GM12878 (cell line): Measurements from ENCODE around the gene CHFR. TPM values are rescaled to one million over a fixed set of nuclear protein-coding genes. Genes with fewer than 3 reads are reported as not detected.

Experiments used
- ATAC-seq: fragments of 200-7000 bp; cut with Tn5 transposase; 3 replicates; pipeline ENCODE4 v1.9.1; 2020; ENCODE audit warnings: mild to moderate bottlenecking, moderate library complexity
- BruUV-seq: library from RNA; stranded (reverse); fragments of 400-500 nt; replicated peaks from 2 replicates; lab custom pipeline; 2021; lab: Mats Ljungman, UMichigan
- CTCF ChIA-PET: fragments of 300-600 bp; sonication (Branson Sonifier 250); formaldehyde crosslinking; extraction: SDS; loops from one replicate; lab custom pipeline; 2021; ENCODE audit warnings: inconsistent platforms; lab: Yijun Ruan, JAX
- POLR2A ChIA-PET: fragments of 350-600 bp; formaldehyde crosslinking; extraction: SDS; loops from one replicate; lab custom pipeline; 2021; ENCODE audit warnings: inconsistent platforms; lab: Charles Lee
- RAD21 ChIA-PET: fragments of 300-600 bp; sonication (Branson Sonifier 250); formaldehyde crosslinking; loops from one replicate; lab custom pipeline; 2023; ENCODE audit warnings: antibody characterized with exemption; ENCODE audit not compliant: unreplicated experiment; lab: Charles Lee
- SMC1A ChIA-PET: fragments of 300-600 bp; sonication (Branson Sonifier 250); formaldehyde crosslinking; loops from one replicate; lab custom pipeline; 2023; ENCODE audit not compliant: unreplicated experiment, uncharacterized antibody; lab: Charles Lee
- DNase-seq: peaks from one replicate; pipeline ENCODE4 v3.0.0-alpha.2; 2011; ENCODE audit warnings: low read depth, low spot score
- FAIRE-seq: peaks from 3 replicates; lab custom pipeline; 2011; peaks lifted over from hg19 to GRCh38; lab: Jason Lieb, UNC
- H2AFZ ChIP-seq: 2 replicates; pipeline ENCODE4 v1.6.0; 2011; ENCODE audit warnings: low read depth, low read length, control low read depth; ENCODE audit not compliant: control insufficient read depth
- H3K27ac ChIP-seq: 2 replicates; pipeline ENCODE4 v1.5.1; 2011; ENCODE audit warnings: control low read depth; ENCODE audit not compliant: control insufficient read depth, insufficient read depth
- H3K27me3 ChIP-seq, 2 experiments: replicated peaks in 1 of 2; 2 replicates each; pipeline versions ENCODE4 v1.6.0 to v1.6.1; 2011; ENCODE audit warnings: low read length in 1 of 2; ENCODE audit not compliant: control insufficient read depth in 2 of 2, insufficient read depth in 2 of 2
- H3K36me3 ChIP-seq, 2 experiments: 2 replicates each; pipeline ENCODE4 v1.5.1; 2011; ENCODE audit warnings: low read length in 1 of 2; ENCODE audit not compliant: control insufficient read depth in 2 of 2, insufficient read depth in 2 of 2
- H3K4me1 ChIP-seq: 2 replicates; pipeline ENCODE4 v1.6.1; 2011; ENCODE audit warnings: mild to moderate bottlenecking, low read length, moderate library complexity, mixed read lengths; ENCODE audit not compliant: control insufficient read depth, insufficient read depth
- H3K4me2 ChIP-seq: 2 replicates; pipeline ENCODE4 v1.6.0; 2011; ENCODE audit warnings: control low read depth; ENCODE audit not compliant: control insufficient read depth, insufficient read depth
- H3K4me3 ChIP-seq: fragments of 200-600 bp; sonication (generic); 2 replicates; pipeline ENCODE4 v1.5.1; 2016
- H3K79me2 ChIP-seq: 2 replicates; pipeline ENCODE4 v1.6.0; 2011; ENCODE audit warnings: low read length; ENCODE audit not compliant: control insufficient read depth, insufficient read depth
- H3K9ac ChIP-seq: 2 replicates; pipeline ENCODE4 v1.8.0; 2011; ENCODE audit warnings: low read length, control low read depth, mixed read lengths; ENCODE audit not compliant: control insufficient read depth, insufficient read depth
- H3K9me3 ChIP-seq: replicated peaks from 3 replicates; pipeline ENCODE4 v1.5.1; 2011; ENCODE audit warnings: mild to moderate bottlenecking, low read length; ENCODE audit not compliant: control insufficient read depth, insufficient read depth
- H4K20me1 ChIP-seq: 2 replicates; pipeline ENCODE4 v1.6.0; 2011; ENCODE audit not compliant: control insufficient read depth, insufficient read depth
- E2F4 ChIP-seq: IDR thresholded peaks from 2 replicates; pipeline ENCODE4 v1.6.1; 2012; ENCODE audit warnings: low read depth, low read length, improper control_type of control experiment
- IKZF1 ChIP-seq: fragments of 450-650 bp; conservative IDR thresholded peaks from 2 replicates; pipeline ENCODE4 v1.6.1; 2017; ENCODE audit warnings: antibody characterized with exemption, mild to moderate bottlenecking
- IRF4 ChIP-seq: IDR thresholded peaks from 2 replicates; pipeline ENCODE4 v1.6.1; 2011; ENCODE audit warnings: low read depth, low read length
- JUND ChIP-seq: IDR thresholded peaks from 2 replicates; pipeline ENCODE4 v1.6.1; 2012; ENCODE audit warnings: low read depth, mild to moderate bottlenecking, low read length, improper control_type of control experiment, moderate library complexity
- NR2F1 ChIP-seq: fragments of 450-650 bp; conservative IDR thresholded peaks from 2 replicates; pipeline ENCODE4 v1.6.1; 2017; ENCODE audit warnings: mild to moderate bottlenecking
- PKNOX1 ChIP-seq: fragments of 450-650 bp; IDR thresholded peaks from 2 replicates; pipeline ENCODE4 v1.6.1; 2016; ENCODE audit warnings: mild to moderate bottlenecking
- POLR2A ChIP-seq: IDR thresholded peaks from 2 replicates; pipeline ENCODE4 v1.6.1; 2011; ENCODE audit warnings: low read depth, mild to moderate bottlenecking, low read length
- RCOR1 ChIP-seq: conservative IDR thresholded peaks from 2 replicates; pipeline ENCODE4 v1.6.1; 2012; ENCODE audit warnings: low read depth, low read length, improper control_type of control experiment
- SMAD5 ChIP-seq: IDR thresholded peaks from 2 replicates; pipeline ENCODE4 v1.6.1; 2016; ENCODE audit warnings: antibody characterized with exemption, low read depth
- TCF3 ChIP-seq: IDR thresholded peaks from 2 replicates; pipeline ENCODE4 v1.6.1; 2012; ENCODE audit warnings: low read depth, mild to moderate bottlenecking, low read length, borderline replicate concordance; ENCODE audit not compliant: insufficient read depth
- ZNF217 ChIP-seq: fragments of 450-650 bp; IDR thresholded peaks from 2 replicates; pipeline ENCODE4 v1.6.1; 2017; ENCODE audit warnings: antibody characterized with exemption, mild to moderate bottlenecking
- WGBS: methylation state at CpG from one replicate; pipeline ENCODE4 v1.1.6; 2016; ENCODE audit warnings: low lambda C conversion rate; ENCODE audit not compliant: insufficient replicate concordance, insufficient coverage; ENCODE audit errors: missing lambda C conversion rate; 5-methylcytosine and 5-hydroxymethylcytosine counted together
- in situ Hi-C: fragments of 300-500 bp; cut with MboI; formaldehyde crosslinking; loops from 9 replicates; pipeline ENCODE4 v1.14.3; 2018; ENCODE audit warnings: mixed read lengths
- intact Hi-C: fragments of 100-400 bp; cut with micrococcal nuclease; formaldehyde crosslinking; loops from one replicate; pipeline ENCODE4 v1.14.2; 2022; ENCODE audit not compliant: unreplicated experiment
- polyA plus RNA-seq, 11 experiments: library from polyadenylated mRNA; depleted of rRNA in 4 of 11; unstranded in 6 of 11; stranded (reverse) in 5 of 11; fragments of >200 nt; fragmentation: Nextera tagmentation in 4 of 11; fragmentation: Illumina TruSeq in 1 of 11; extraction: Ambion mirVana in 4 of 11; extraction: Trizol in 1 of 11; gene quantifications; 1 replicate in 1 of 11; 2 replicates in 10 of 11; pipeline versions ENCODE4 v1.2.1 to v1.2.3, GENCODE V29; 2011 to 2016; ENCODE audit warnings: inconsistent platforms in 2 of 11, missing spikeins in 2 of 11, low read depth in 1 of 11
- total RNA-seq, 4 experiments: library from RNA; depleted of rRNA in 3 of 4; stranded (reverse); fragments of >200 nt in 3 of 4; fragmentation: Illumina TruSeq in 1 of 4; extraction: Trizol in 1 of 4; gene quantifications; 2 replicates each; pipeline versions ENCODE4 v1.2.1 to v1.2.3, GENCODE V29; 2013 to 2021
- TF ChIP-seq, protein P1 (sequence below): fragments of 450-650 bp; conservative IDR thresholded peaks from 2 replicates; pipeline ENCODE4 v1.6.1; 2017; ENCODE audit warnings: mild to moderate bottlenecking, moderate library complexity
- TF ChIP-seq, protein P2 (sequence below): IDR thresholded peaks from 2 replicates; pipeline ENCODE4 v1.6.1; 2012; ENCODE audit warnings: low read depth, low read length, improper control_type of control experiment
- TF ChIP-seq, protein P3 (sequence below): fragments of 150-350 bp; IDR thresholded peaks from 2 replicates; pipeline ENCODE4 v1.6.1; 2014; ENCODE audit warnings: mild to moderate bottlenecking, low read depth, low read length
- TF ChIP-seq, protein P4 (sequence below): fragments of 450-650 bp; IDR thresholded peaks from 2 replicates; pipeline ENCODE4 v1.6.1; 2017; ENCODE audit warnings: antibody characterized with exemption, mild to moderate bottlenecking, moderate library complexity

Gene CHFR
- total and polyA plus RNA-seq, 10 of the 15 experiments (the other 5 are each of a cell fraction or from before 2014, with no cell fraction given): 1.1 to 49.4 (median 34.4) TPM

- 34% methylated on average over 5 of the region's 5 CpGs for WGBS
- ChIA-PET SMC1A (no interaction called here), CTCF (no interaction called here), RAD21 (no interaction called here), POLR2A (interaction anchor here (0.6 kb wide), 1 partner anchor 31 kb away, joined by 3 read pairs; no protein-coding TSS in a partner anchor)
- Histone ChIP-seq H3K27me3 (no peaks in the 10 kb centered on the region), H4K20me1 (no peaks in the 10 kb centered on the region), H3K79me2 (no peaks in the 10 kb centered on the region), H3K27ac (no peak overlapping the region), H3K36me3 (no peaks in the 10 kb centered on the region), H3K4me3 (no peak overlapping the region), H3K9me3 (peaks cover 1% of the 10 kb centered on the region; the same call in 2 of the 3 replicates), H2AFZ (no peak overlapping the region), H3K9ac (no peak overlapping the region), H3K4me2 (no peak overlapping the region), H3K4me1 (no peaks in the 10 kb centered on the region)
- in situ Hi-C loops: no loop called here
- DNase-seq: no peak
- ATAC-seq: no peak
- intact Hi-C loops: no loop called here
- BruUV-seq: no TSS peak
- no peak for FAIRE-seq
- TF ChIP-seq POLR2A: no peak
- no peak for TF ChIP-seq TCF3
- TF ChIP-seq, protein P1, sequence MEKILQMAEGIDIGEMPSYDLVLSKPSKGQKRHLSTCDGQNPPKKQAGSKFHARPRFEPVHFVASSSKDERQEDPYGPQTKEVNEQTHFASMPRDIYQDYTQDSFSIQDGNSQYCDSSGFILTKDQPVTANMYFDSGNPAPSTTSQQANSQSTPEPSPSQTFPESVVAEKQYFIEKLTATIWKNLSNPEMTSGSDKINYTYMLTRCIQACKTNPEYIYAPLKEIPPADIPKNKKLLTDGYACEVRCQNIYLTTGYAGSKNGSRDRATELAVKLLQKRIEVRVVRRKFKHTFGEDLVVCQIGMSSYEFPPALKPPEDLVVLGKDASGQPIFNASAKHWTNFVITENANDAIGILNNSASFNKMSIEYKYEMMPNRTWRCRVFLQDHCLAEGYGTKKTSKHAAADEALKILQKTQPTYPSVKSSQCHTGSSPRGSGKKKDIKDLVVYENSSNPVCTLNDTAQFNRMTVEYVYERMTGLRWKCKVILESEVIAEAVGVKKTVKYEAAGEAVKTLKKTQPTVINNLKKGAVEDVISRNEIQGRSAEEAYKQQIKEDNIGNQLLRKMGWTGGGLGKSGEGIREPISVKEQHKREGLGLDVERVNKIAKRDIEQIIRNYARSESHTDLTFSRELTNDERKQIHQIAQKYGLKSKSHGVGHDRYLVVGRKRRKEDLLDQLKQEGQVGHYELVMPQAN: no peak
- no peak for TF ChIP-seq RCOR1
- TF ChIP-seq, protein P2, sequence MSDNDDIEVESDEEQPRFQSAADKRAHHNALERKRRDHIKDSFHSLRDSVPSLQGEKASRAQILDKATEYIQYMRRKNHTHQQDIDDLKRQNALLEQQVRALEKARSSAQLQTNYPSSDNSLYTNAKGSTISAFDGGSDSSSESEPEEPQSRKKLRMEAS: no peak
- no peak for TF ChIP-seq PKNOX1
- TF ChIP-seq SMAD5: no peak
- TF ChIP-seq ZNF217: no peak
- TF ChIP-seq, protein P3, sequence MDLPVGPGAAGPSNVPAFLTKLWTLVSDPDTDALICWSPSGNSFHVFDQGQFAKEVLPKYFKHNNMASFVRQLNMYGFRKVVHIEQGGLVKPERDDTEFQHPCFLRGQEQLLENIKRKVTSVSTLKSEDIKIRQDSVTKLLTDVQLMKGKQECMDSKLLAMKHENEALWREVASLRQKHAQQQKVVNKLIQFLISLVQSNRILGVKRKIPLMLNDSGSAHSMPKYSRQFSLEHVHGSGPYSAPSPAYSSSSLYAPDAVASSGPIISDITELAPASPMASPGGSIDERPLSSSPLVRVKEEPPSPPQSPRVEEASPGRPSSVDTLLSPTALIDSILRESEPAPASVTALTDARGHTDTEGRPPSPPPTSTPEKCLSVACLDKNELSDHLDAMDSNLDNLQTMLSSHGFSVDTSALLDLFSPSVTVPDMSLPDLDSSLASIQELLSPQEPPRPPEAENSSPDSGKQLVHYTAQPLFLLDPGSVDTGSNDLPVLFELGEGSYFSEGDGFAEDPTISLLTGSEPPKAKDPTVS: no peak
- no peak for TF ChIP-seq NR2F1
- no peak for TF ChIP-seq E2F4
- TF ChIP-seq JUND: no peak
- TF ChIP-seq, protein P4, sequence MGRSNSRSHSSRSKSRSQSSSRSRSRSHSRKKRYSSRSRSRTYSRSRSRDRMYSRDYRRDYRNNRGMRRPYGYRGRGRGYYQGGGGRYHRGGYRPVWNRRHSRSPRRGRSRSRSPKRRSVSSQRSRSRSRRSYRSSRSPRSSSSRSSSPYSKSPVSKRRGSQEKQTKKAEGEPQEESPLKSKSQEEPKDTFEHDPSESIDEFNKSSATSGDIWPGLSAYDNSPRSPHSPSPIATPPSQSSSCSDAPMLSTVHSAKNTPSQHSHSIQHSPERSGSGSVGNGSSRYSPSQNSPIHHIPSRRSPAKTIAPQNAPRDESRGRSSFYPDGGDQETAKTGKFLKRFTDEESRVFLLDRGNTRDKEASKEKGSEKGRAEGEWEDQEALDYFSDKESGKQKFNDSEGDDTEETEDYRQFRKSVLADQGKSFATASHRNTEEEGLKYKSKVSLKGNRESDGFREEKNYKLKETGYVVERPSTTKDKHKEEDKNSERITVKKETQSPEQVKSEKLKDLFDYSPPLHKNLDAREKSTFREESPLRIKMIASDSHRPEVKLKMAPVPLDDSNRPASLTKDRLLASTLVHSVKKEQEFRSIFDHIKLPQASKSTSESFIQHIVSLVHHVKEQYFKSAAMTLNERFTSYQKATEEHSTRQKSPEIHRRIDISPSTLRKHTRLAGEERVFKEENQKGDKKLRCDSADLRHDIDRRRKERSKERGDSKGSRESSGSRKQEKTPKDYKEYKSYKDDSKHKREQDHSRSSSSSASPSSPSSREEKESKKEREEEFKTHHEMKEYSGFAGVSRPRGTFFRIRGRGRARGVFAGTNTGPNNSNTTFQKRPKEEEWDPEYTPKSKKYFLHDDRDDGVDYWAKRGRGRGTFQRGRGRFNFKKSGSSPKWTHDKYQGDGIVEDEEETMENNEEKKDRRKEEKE: no peak
- TF ChIP-seq IKZF1: no peak
- no peak for TF ChIP-seq IRF4
Observed at GRCh38 chr12:132899033-132899432, 11.6 kb upstream of the CHFR start.
